CD4-positive, alpha-beta T cell (primary cell): Measurements from ENCODE around the gene ZNF576. TPM values are rescaled to one million over a fixed set of nuclear protein-coding genes. Genes with fewer than 3 reads are reported as not detected.

Experiments
- ATAC-seq: fragments of 200-7000 bp; cut with Tn5 transposase; one replicate; pipeline ENCODE4 v1.10.0; 2022; ENCODE audit warnings: mild to moderate bottlenecking; ENCODE audit not compliant: poor library complexity
- CTCF ChIA-PET: fragments of 350-600 bp; sonication (Branson Sonifier 250); formaldehyde crosslinking; loops from one replicate; lab custom pipeline; 2021; ENCODE audit warnings: antibody characterized with exemption, inconsistent platforms; lab: Charles Lee
- POLR2A ChIA-PET: fragments of 350-600 bp; sonication (Branson Sonifier 250); formaldehyde crosslinking; loops from one replicate; lab custom pipeline; 2021; ENCODE audit warnings: antibody characterized with exemption, inconsistent platforms; lab: Charles Lee
- DNase-seq, 14 experiments: peaks; one replicate each; pipeline ENCODE4 v3.0.0-alpha.2; 2013 to 2020; ENCODE audit warnings: mixed read lengths in 2 of 14
- H3K27ac ChIP-seq, 2 donors: one replicate each; pipeline versions ENCODE4 v1.5.1 to v1.7.0; 2013; ENCODE audit warnings: low read length in 2 of 2, low read depth in 1 of 2, mild to moderate bottlenecking in 1 of 2
- H3K27me3 ChIP-seq, 2 experiments: 1 replicate in 1 of 2; 2 replicates in 1 of 2; pipeline versions ENCODE4 v1.6.1 to v1.7.0; 2013; ENCODE audit warnings: low read length in 2 of 2, control low read depth in 1 of 2, mild to moderate bottlenecking in 1 of 2, moderate library complexity in 1 of 2; ENCODE audit not compliant: insufficient read depth in 2 of 2, control insufficient read depth in 1 of 2
- H3K36me3 ChIP-seq: one replicate; pipeline ENCODE4 v1.6.1; 2013; ENCODE audit warnings: low read length, control low read depth; ENCODE audit not compliant: insufficient read depth
- H3K4me1 ChIP-seq: one replicate; pipeline ENCODE4 v1.6.1; 2013; ENCODE audit warnings: low read length, control low read depth; ENCODE audit not compliant: insufficient read depth
- H3K4me3 ChIP-seq: one replicate; pipeline ENCODE4 v1.5.1; 2013; ENCODE audit warnings: mild to moderate bottlenecking, low read length, moderate library complexity
- H3K9me3 ChIP-seq, 2 experiments: 1 replicate in 1 of 2; 2 replicates in 1 of 2; pipeline versions ENCODE4 v1.6.1 to v1.7.0; 2013; ENCODE audit warnings: low read length in 2 of 2, mild to moderate bottlenecking in 2 of 2, control low read depth in 1 of 2, moderate library complexity in 1 of 2; ENCODE audit not compliant: control insufficient read depth in 1 of 2, insufficient read depth in 1 of 2
- H3K27ac Mint-ChIP-seq: one replicate; pipeline ENCODE4 v1.8.0; 2020; ENCODE audit warnings: mixed read lengths
- H3K27me3 Mint-ChIP-seq: one replicate; pipeline ENCODE4 v1.8.0; 2021; ENCODE audit warnings: mixed read lengths
- H3K36me3 Mint-ChIP-seq: one replicate; pipeline ENCODE4 v1.8.0; 2021; ENCODE audit warnings: low read depth, mixed read lengths
- H3K4me1 Mint-ChIP-seq: one replicate; pipeline ENCODE4 v1.8.0; 2021; ENCODE audit warnings: low read depth, mixed read lengths
- H3K4me3 Mint-ChIP-seq: one replicate; pipeline ENCODE4 v1.8.0; 2020; ENCODE audit warnings: mild to moderate bottlenecking, mixed read lengths
- H3K9me3 Mint-ChIP-seq: one replicate; pipeline ENCODE4 v1.8.0; 2020; ENCODE audit warnings: mixed read lengths
- intact Hi-C, 2 experiments: fragments of 100-400 bp; cut with DNase I in 1 of 2; cut with micrococcal nuclease in 1 of 2; formaldehyde crosslinking; loops; one replicate each; pipeline versions ENCODE4 v1.15.1 to v1.9.0; 2023 to 2025; cut with DNase I, micrococcal nuclease
- total RNA-seq, 174 experiments: library from RNA in 2 of 174; stranded (reverse) in 2 of 174; gene quantifications; one replicate each; pipeline ENCODE4 v1.2.3 and lab custom pipeline; 2021 to 2026
- TF ChIP-seq, protein P1 (sequence below): fragments of 200-600 bp; IDR thresholded peaks from one replicate; pipeline ENCODE4 v1.8.0; 2022; ENCODE audit warnings: antibody characterized with exemption, mild to moderate bottlenecking

ZNF576 gene
- total RNA-seq, 2 experiments from 2014 or later = 4.1 to 4.8 TPM

- ChIA-PET CTCF (interaction anchor here (1.5 kb wide), 1 partner anchor 34 kb away, joined by 6 read pairs; no protein-coding TSS in a partner anchor), POLR2A (no interaction called here)
- Mint-ChIP-seq H3K36me3 (peaks cover 23% of the 10 kb centered on the region), H3K27ac (peak overlapping the region; percentile 16), H3K9me3 (no peaks in the 10 kb centered on the region), H3K4me3 (no peak overlapping the region), H3K27me3 (no peaks in the 10 kb centered on the region), H3K4me1 (peaks cover 23% of the 10 kb centered on the region)
- H3K27me3 ChIP-seq = no peaks in the 10 kb centered on the region
- H3K27ac ChIP-seq = no peak overlapping the region
- ATAC-seq = no peak
- TF ChIP-seq, protein P1, sequence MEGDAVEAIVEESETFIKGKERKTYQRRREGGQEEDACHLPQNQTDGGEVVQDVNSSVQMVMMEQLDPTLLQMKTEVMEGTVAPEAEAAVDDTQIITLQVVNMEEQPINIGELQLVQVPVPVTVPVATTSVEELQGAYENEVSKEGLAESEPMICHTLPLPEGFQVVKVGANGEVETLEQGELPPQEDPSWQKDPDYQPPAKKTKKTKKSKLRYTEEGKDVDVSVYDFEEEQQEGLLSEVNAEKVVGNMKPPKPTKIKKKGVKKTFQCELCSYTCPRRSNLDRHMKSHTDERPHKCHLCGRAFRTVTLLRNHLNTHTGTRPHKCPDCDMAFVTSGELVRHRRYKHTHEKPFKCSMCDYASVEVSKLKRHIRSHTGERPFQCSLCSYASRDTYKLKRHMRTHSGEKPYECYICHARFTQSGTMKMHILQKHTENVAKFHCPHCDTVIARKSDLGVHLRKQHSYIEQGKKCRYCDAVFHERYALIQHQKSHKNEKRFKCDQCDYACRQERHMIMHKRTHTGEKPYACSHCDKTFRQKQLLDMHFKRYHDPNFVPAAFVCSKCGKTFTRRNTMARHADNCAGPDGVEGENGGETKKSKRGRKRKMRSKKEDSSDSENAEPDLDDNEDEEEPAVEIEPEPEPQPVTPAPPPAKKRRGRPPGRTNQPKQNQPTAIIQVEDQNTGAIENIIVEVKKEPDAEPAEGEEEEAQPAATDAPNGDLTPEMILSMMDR = no peak
- no peak overlapping the region for H3K4me3 ChIP-seq
- intact Hi-C loops = no loop called here
- H3K4me1 ChIP-seq = peaks cover 13% of the 10 kb centered on the region
- no peaks in the 10 kb centered on the region for H3K9me3 ChIP-seq
- peaks cover 13% of the 10 kb centered on the region for H3K36me3 ChIP-seq
- no peak for DNase-seq
Measured at GRCh38 chr19:43589277-43589676, 7.1 kb upstream of the ZNF576 start.

- TF ChIP-seq, protein P1 = no peak
- Histone ChIP-seq H3K27ac (no peak overlapping the region), H3K4me1 (peaks cover 17% of the 10 kb centered on the region), H3K9me3 (no peaks in the 10 kb centered on the region), H3K4me3 (no peak overlapping the region), H3K27me3 (no peaks in the 10 kb centered on the region), H3K36me3 (peaks cover 13% of the 10 kb centered on the region)
- Mint-ChIP-seq H3K27ac (peak overlapping the region; percentile 16), H3K9me3 (no peaks in the 10 kb centered on the region), H3K36me3 (peaks cover 23% of the 10 kb centered on the region), H3K27me3 (no peaks in the 10 kb centered on the region), H3K4me1 (peaks cover 21% of the 10 kb centered on the region), H3K4me3 (no peak overlapping the region)
- ChIA-PET POLR2A (no interaction called here), CTCF (interaction anchor here (1.5 kb wide), 1 partner anchor 35 kb away, joined by 6 read pairs; no protein-coding TSS in a partner anchor)
- DNase-seq (peak in 1 of 14 experiments; percentile 11), ATAC-seq (no peak)
- intact Hi-C loops = loop anchor here in 1 of 2 experiments (5.0 kb wide), 1 partner anchor 52 kb away; no protein-coding TSS in a partner anchor
Measured at GRCh38 chr19:43589678-43590077, 6.7 kb upstream of the ZNF576 start.

- ChIA-PET POLR2A (interaction anchor here (0.6 kb wide), 1 partner anchor 57 kb away, joined by 3 read pairs; no protein-coding TSS in a partner anchor), CTCF (interaction anchor here (0.7 kb wide), 1 partner anchor 144 kb away, joined by 3 read pairs; no protein-coding TSS in a partner anchor)
- TF ChIP-seq, protein P1 = no peak
- Histone ChIP-seq H3K9me3 (no peaks in the 10 kb centered on the region), H3K36me3 (peaks cover 13% of the 10 kb centered on the region), H3K27me3 (no peaks in the 10 kb centered on the region), H3K27ac (no peak overlapping the region), H3K4me1 (peaks cover 39% of the 10 kb centered on the region), H3K4me3 (no peak overlapping the region)
- ATAC-seq (no peak), DNase-seq (no peak)
- no peaks in the 10 kb centered on the region for H3K9me3 Mint-ChIP-seq
- no peak overlapping the region for H3K4me3 Mint-ChIP-seq
- H3K27ac Mint-ChIP-seq = no peak overlapping the region
- H3K4me1 Mint-ChIP-seq = peaks cover 42% of the 10 kb centered on the region
- intact Hi-C loops = loop anchor here in 1 of 2 experiments (5.0 kb wide), 1 partner anchor 55 kb away; no protein-coding TSS in a partner anchor
- H3K27me3 Mint-ChIP-seq = no peaks in the 10 kb centered on the region
- H3K36me3 Mint-ChIP-seq = peaks cover 41% of the 10 kb centered on the region
Measured at GRCh38 chr19:43591904-43592772, 4.3 kb upstream of the ZNF576 start.
